Measurements from ENCODE around the gene AKNAD1. TPM values are rescaled to one million over a fixed set of nuclear protein-coding genes. Genes with fewer than 3 reads are reported as not detected.

AKNAD1 gene
- total RNA-seq, 1 donor from 2014 or later, result 0.70 TPM

DNA sequence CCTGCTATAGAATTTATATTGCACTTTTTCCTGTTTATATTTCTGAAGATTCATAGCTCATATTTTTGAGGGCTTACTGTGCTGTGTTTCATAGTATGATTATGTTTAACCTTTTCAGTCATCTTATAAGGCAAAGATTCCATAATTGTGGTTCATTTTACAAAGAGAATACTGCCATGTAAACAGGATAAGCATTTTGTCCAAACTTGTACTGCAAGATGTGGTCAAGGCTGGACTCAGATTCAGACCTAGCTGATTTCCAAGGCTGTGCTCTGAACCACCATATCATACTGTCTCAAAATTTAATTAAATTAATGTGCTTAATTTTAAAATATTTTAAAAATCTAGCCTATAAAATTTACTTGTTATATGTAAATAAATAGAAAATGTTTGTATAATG lies 79.1 kb downstream of the AKNAD1 start:
- TF ChIP-seq, protein P1, sequence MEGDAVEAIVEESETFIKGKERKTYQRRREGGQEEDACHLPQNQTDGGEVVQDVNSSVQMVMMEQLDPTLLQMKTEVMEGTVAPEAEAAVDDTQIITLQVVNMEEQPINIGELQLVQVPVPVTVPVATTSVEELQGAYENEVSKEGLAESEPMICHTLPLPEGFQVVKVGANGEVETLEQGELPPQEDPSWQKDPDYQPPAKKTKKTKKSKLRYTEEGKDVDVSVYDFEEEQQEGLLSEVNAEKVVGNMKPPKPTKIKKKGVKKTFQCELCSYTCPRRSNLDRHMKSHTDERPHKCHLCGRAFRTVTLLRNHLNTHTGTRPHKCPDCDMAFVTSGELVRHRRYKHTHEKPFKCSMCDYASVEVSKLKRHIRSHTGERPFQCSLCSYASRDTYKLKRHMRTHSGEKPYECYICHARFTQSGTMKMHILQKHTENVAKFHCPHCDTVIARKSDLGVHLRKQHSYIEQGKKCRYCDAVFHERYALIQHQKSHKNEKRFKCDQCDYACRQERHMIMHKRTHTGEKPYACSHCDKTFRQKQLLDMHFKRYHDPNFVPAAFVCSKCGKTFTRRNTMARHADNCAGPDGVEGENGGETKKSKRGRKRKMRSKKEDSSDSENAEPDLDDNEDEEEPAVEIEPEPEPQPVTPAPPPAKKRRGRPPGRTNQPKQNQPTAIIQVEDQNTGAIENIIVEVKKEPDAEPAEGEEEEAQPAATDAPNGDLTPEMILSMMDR (IDR thresholded peaks at IDR 0.05), result no peak
- Mint-ChIP-seq H3K27ac (ENCODE audit: unreplicated experiment) (no peak overlapping the region), H3K9me3 (ENCODE audit: unreplicated experiment) (no peaks in the 10 kb centered on the region), H3K27me3 (ENCODE audit: unreplicated experiment) (no peaks in the 10 kb centered on the region), H3K36me3 (ENCODE audit: unreplicated experiment) (peaks cover 51% of the 10 kb centered on the region), H3K4me1 (ENCODE audit: unreplicated experiment) (no peaks in the 10 kb centered on the region), H3K4me3 (ENCODE audit: unreplicated experiment) (no peak overlapping the region)
- DNase-seq (ENCODE audit: extremely low spot score, unreplicated experiment), result no peak

DNA sequence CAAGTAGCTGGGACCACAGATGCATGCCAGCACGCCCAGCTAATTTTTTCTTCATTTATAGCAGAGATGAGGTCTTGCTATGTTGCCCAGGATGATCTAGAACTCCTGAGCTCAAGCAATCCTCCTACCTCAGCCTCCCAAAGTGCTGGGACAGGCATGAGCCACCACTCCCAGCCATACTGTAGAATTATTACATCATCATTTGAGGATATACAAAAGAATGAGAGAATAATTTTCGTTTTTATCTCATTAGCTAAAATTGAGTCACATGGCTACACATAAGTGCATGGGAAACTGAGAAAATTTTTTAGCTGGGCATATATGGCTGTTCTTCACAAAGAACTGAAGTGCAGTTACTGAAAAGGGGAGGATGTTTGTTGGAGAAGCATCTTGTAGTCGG lies 89.2 kb downstream of the AKNAD1 start:
- TF ChIP-seq, protein P1 (IDR thresholded peaks at IDR 0.05), result no peak
- Mint-ChIP-seq H3K4me3 (ENCODE audit: unreplicated experiment) (no peak overlapping the region), H3K9me3 (ENCODE audit: unreplicated experiment) (no peaks in the 10 kb centered on the region), H3K27me3 (ENCODE audit: unreplicated experiment) (no peaks in the 10 kb centered on the region), H3K36me3 (ENCODE audit: unreplicated experiment) (peaks cover 40% of the 10 kb centered on the region), H3K4me1 (ENCODE audit: unreplicated experiment) (no peaks in the 10 kb centered on the region), H3K27ac (ENCODE audit: unreplicated experiment) (no peak overlapping the region)
- no peak for DNase-seq (ENCODE audit: extremely low spot score, unreplicated experiment)

GRCh38 chr1:108767115-108767514 lies 89.8 kb downstream of the AKNAD1 start:
- Mint-ChIP-seq H3K36me3 (ENCODE audit: unreplicated experiment) (peaks cover 44% of the 10 kb centered on the region), H3K4me1 (ENCODE audit: unreplicated experiment) (no peaks in the 10 kb centered on the region), H3K27me3 (ENCODE audit: unreplicated experiment) (no peaks in the 10 kb centered on the region), H3K9me3 (ENCODE audit: unreplicated experiment) (no peaks in the 10 kb centered on the region), H3K27ac (ENCODE audit: unreplicated experiment) (no peak overlapping the region), H3K4me3 (ENCODE audit: unreplicated experiment) (no peak overlapping the region)
- TF ChIP-seq, protein P1 (IDR thresholded peaks at IDR 0.05), result no peak
- no peak for DNase-seq (ENCODE audit: extremely low spot score, unreplicated experiment)

Other genes with a start within 250 kb of the AKNAD1 start
- 6.8 and 7.2 TPM in 2 replicates for gene HENMT1, start 196.0 kb downstream of the AKNAD1 start, total RNA-seq
- 35.0 and 39.2 TPM in 2 replicates for gene PRPF38B, start 164.8 kb downstream of the AKNAD1 start, total RNA-seq
- not detected in 2 replicates for gene FNDC7, start 144.2 kb downstream of the AKNAD1 start, total RNA-seq
- 50.8 and 54.7 TPM in 2 replicates for gene STXBP3, start 110.4 kb downstream of the AKNAD1 start, total RNA-seq
- gene GPSM2, start 19.9 kb upstream of the AKNAD1 start, total RNA-seq, result 37.1 and 40.9 TPM in 2 replicates
- gene CLCC1, start 106.4 kb upstream of the AKNAD1 start, total RNA-seq, result 48.4 and 51.1 TPM in 2 replicates
- 25.2 and 25.7 TPM in 2 replicates for gene WDR47, start 185.0 kb upstream of the AKNAD1 start, total RNA-seq
- 39.8 and 42.3 TPM in 2 replicates for gene TAF13, start 218.9 kb upstream of the AKNAD1 start, total RNA-seq
- gene TMEM167B, start 233.7 kb upstream of the AKNAD1 start, total RNA-seq, result 35.8 and 41.7 TPM in 2 replicates